ENCODE results near the gene SREBF1.
A peak's percentile ranks its signal among the peaks of the same experiment; 100 is the strongest.

Gene SREBF1

DNA sequence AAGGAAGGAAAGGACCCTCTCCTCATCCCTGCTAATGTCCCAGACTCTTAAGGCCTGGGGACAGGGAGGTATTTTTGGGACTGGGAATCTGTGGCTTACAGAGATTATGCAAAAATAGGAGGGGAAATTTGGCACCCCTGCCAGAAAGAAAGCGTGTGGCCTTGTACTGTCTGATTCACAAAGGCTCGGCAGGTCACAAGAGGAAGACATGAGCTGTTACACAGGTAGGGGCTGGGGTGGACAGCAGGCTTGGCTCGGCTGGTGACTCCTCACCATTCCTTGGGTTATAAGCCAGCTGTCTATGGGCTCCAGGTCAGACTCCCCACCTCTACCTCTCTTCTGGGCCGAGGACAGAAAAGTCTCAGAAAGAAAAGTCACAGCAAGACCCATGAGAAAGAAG is 20.7 kb upstream of the SREBF1 start:
- DNase-seq = no peak

DNA sequence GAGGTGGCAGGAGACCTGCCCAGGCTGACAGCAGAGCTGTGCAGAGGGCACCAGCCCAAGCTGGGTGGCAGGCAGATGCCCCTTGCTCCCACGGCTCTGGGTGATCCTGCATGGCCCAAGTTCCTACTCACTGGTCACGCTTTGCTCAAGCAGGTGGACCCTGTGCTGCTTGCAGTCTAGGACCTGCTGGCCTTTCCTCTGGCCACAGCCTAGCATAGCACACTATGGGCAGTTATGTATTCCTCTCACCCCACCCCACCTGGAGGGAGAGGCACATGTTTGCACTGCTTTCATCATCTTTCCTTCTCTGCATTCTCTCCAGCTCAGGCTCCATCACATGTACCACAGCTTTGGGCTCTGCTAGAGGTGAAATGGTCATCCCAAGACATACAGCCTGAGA is 19.6 kb upstream of the SREBF1 start:
- DNase-seq = no peak

GRCh38 chr17:17855976-17856375 is 19.2 kb upstream of the SREBF1 start:
- no peak for DNase-seq

GRCh38 chr17:17853811-17854447 is 17.1 kb upstream of the SREBF1 start:
- DNase-seq = no peak

DNA sequence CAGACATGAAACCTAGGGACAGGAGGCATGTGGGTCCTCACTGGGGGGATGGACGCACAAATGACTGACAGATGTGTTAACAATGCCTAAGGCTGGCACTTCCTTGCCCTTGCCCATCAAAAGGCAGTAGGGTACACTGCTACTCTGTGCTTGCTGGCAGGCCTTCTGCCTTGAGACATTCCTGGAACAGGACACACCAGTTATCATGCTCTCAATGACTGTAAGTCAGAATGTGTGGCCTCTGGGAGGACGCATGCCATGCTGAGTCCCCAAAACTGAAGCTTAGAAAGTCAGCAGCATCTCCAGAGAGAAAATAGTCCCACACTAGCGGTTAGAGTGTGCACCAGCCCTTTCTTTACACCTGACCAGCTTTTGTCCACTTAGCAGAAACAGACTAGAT is 16.1 kb upstream of the SREBF1 start:
- DNase-seq = no peak

GRCh38 chr17:17851103-17852002 is 14.6 kb upstream of the SREBF1 start:
- DNase-seq = no peak

- peak in 1 of 2 donors; percentile 12 for DNase-seq
These were observed 13.1 kb upstream of the SREBF1 start for GRCh38 chr17:17849845-17850373.

- DNase-seq = peak; percentile 20 to 45
These were observed 12.5 kb upstream of the SREBF1 start for GRCh38 chr17:17849147-17849820.

- no peak for DNase-seq
These were observed 11.7 kb upstream of the SREBF1 start for GRCh38 chr17:17848311-17849082.

- DNase-seq = no peak
These were observed 10.9 kb upstream of the SREBF1 start for GRCh38 chr17:17847726-17848125.

GRCh38 chr17:17847118-17847689 is 10.4 kb upstream of the SREBF1 start:
- DNase-seq = no peak

DNA sequence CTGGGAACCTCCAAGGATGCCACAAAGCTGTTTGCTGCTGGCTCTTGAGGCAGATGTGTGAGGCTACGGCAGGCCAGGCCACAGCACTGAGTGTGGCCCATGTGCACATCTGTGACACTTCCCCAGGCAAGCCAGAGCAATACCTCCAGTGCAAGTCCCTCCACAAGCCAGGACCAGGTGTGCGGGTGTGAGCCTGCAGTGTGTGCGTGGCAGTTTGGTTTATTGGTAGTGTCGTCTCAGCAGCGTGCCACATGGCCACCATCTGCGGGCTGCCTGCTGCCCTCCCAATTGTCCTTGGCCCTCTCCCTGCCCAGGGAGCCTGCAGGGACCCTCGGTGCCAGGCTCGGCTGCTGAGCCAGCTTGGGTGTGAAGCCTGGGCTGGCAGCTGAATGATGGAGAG is 9.9 kb upstream of the SREBF1 start:
- no peak for DNase-seq

GRCh38 chr17:17846003-17846402 is 9.2 kb upstream of the SREBF1 start:
- no peak for DNase-seq

DNA sequence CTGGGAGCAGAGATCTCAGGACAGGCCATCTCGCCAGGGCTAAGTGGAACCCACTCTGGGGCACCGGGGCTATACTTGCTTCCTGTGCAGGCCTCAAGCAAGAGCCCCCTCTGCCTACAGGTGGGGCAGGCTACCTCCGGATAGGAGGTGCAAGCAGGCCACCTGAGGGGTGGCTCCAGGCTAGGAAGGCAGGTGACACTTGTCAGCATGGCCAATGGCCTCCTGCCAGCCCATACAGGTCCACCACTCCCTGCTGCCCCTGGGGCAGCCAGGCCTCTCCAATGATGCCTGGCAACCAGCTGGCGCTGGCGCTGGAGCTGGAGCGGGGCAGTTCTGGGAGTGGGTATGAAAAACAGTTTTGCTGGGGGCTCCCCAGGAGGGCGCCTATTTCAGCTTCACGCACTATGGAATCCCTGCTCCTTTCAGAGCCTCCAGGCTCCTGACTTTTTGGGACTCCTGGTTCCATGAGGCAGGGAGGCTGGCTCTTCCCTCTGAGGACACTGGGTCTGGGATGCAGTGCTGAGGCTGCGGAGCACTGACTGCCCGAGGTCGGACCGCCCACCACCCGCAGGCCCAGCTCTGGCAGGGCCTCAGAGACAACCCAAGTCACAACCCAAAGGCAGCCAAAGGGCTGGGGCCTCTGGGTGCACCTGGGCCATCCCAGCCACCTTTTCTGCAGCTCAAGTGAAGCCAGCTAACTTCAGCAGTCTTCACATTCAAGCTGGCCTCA is 8.4 kb upstream of the SREBF1 start:
- DNase-seq = no peak

DNA sequence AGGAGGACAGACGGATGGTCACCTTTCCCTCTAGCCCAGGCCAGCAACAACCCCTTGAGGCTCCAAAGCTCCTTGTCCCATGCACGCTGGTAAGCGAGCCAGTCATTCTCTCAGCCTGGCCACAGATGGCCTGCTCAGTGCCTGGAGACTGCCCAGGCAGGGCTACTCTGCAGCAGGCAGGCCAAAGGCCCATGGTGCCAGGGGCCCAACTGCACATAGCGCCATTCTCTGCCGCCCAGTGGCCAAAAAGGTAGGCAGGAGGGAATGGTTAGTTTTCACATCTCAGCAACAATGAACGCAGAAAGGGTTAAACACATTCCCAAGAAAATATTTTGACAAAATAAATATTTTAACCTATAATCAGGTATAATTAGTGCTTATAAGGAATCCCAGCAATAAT is 7.7 kb upstream of the SREBF1 start:
- peak in 1 of 2 donors; percentile 47 for DNase-seq

- DNase-seq = no peak
These were observed 7.3 kb upstream of the SREBF1 start for GRCh38 chr17:17844079-17844478.

GRCh38 chr17:17843096-17843495 is 6.3 kb upstream of the SREBF1 start:
- no peak for DNase-seq

DNA sequence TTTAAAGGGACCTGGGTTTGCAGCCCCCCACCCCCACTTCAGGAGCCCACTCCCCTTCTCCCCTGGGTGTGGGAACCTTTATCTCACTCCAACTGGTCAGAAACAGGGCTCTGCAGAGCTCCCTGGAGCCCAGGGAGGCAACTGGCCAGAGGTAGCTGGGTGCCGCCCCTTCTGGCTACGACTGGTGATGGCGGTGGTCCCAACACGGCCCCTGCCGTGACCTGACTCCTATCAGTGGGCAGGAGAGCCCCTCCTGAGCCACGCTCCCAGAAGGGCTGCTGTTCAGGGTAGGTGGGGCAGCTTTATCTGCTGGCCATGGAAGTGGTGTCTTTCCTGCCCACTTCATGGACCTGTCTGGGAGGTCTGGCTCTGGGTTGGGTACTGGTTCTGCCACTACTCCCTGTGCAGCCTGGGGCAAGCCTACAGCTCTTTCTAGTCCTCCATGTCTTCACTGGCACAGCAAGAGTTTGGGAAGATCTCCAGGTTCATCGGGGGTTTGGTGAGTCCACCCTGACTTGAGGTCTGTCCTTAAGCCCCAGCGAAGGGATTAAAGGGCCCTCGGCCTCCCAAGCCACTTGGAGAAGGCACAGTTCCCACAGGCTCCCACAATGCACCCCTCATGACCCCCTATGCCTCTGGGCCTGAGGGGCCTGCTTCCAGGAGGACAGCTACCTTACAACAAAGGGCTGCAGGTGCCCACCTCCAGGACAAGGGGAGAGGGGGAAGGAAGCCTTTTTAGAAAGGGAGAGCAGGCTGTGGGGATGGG is 5.5 kb upstream of the SREBF1 start:
- DNase-seq = no peak

GRCh38 chr17:17841601-17842025 is 4.8 kb upstream of the SREBF1 start:
- no peak for DNase-seq

- peak; percentile 51 to 80 for DNase-seq
These were observed 4.2 kb upstream of the SREBF1 start for GRCh38 chr17:17840751-17841591.

Data from hippocampal formation (tissue), 2 donors.